ENCODE measurements around the gene IFITM10.

DNA sequence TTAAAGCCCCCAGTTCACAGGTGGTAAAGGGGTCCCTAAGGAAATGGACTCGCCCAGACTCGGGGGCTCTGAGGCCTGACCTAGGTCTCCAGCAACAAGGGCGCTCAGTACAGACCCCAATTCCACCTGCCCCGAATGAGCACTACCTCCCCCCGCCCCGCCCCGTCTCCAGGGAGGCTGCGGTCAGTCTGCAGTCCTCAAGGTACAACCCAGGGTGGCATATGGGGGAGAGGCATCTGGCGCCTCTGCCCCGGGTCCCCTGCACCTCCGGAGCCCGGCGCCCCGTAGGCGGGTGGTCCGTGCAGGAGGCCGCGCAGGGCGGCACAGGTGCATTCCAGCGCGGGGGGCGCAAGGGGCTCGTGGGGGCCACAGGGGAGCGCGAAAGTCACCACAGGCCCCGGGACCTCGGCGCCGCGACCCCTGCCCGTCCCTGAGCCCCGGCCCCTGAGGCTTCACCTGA lies 13.0 kb upstream of the IFITM10 start:
- TF ChIP-seq, protein P1, sequence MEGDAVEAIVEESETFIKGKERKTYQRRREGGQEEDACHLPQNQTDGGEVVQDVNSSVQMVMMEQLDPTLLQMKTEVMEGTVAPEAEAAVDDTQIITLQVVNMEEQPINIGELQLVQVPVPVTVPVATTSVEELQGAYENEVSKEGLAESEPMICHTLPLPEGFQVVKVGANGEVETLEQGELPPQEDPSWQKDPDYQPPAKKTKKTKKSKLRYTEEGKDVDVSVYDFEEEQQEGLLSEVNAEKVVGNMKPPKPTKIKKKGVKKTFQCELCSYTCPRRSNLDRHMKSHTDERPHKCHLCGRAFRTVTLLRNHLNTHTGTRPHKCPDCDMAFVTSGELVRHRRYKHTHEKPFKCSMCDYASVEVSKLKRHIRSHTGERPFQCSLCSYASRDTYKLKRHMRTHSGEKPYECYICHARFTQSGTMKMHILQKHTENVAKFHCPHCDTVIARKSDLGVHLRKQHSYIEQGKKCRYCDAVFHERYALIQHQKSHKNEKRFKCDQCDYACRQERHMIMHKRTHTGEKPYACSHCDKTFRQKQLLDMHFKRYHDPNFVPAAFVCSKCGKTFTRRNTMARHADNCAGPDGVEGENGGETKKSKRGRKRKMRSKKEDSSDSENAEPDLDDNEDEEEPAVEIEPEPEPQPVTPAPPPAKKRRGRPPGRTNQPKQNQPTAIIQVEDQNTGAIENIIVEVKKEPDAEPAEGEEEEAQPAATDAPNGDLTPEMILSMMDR (IDR thresholded peaks at IDR 0.05), result no peak
- no peak for TF ChIP-seq SIN3A (IDR thresholded peaks at IDR 0.05; ENCODE audit: borderline replicate concordance, insufficient read depth, low read depth, low read length)

All from Panc1 (cell line).